Fibroblast of villous mesenchyme (primary cell): ENCODE data around the gene SH3BGR. TPM values are rescaled to one million over a fixed set of nuclear protein-coding genes. Genes with fewer than 3 reads are reported as not detected.

Experiments
- DNase-seq: peaks from one replicate; pipeline ENCODE4 v3.0.0-alpha.2; 2010; ENCODE audit warnings: low read depth
- H3K4me3 ChIP-seq: 2 replicates; pipeline ENCODE4 v1.5.1; 2011; ENCODE audit warnings: low read depth, mild to moderate bottlenecking, low read length
- CTCF ChIP-seq: IDR thresholded peaks from 2 replicates; pipeline ENCODE4 v1.5.1; 2012; ENCODE audit warnings: low read depth, mild to moderate bottlenecking, low read length; ENCODE audit not compliant: insufficient read depth
- total RNA-seq: library from RNA; depleted of rRNA; stranded (reverse); fragments of >200 nt; gene quantifications from 2 replicates; pipeline ENCODE4 v1.2.3, GENCODE V29; 2012

SH3BGR gene
- total RNA-seq, 1 donor: 2.2 TPM

GRCh38 chr21:39519835-39520234 is 68.1 kb downstream of the SH3BGR start:
- TF ChIP-seq CTCF: no peak
- no peak for DNase-seq
- no peak overlapping the region for H3K4me3 ChIP-seq

- TF ChIP-seq CTCF: no peak
- no peak for DNase-seq
- H3K4me3 ChIP-seq: no peak overlapping the region
Observed at GRCh38 chr21:39523399-39523798, 71.6 kb downstream of the SH3BGR start.

GRCh38 chr21:39523915-39524314 is 72.1 kb downstream of the SH3BGR start:
- H3K4me3 ChIP-seq: no peak overlapping the region
- DNase-seq: no peak
- no peak for TF ChIP-seq CTCF

- TF ChIP-seq CTCF: no peak
- no peak overlapping the region for H3K4me3 ChIP-seq
Observed at GRCh38 chr21:39525129-39525528, 73.4 kb downstream of the SH3BGR start.

GRCh38 chr21:39525601-39526000 is 73.8 kb downstream of the SH3BGR start:
- DNase-seq: no peak
- no peak for TF ChIP-seq CTCF
- H3K4me3 ChIP-seq: no peak overlapping the region

More at GRCh38 chr21:39525129-39525528, 73.4 kb downstream of the SH3BGR start:
- no peak for DNase-seq

GRCh38 chr21:39527067-39527595 is 75.4 kb downstream of the SH3BGR start:
- no peak for TF ChIP-seq CTCF
- no peak for DNase-seq
- H3K4me3 ChIP-seq: no peak overlapping the region

GRCh38 chr21:39527664-39528381 is 76.1 kb downstream of the SH3BGR start:
- no peak for DNase-seq
- TF ChIP-seq CTCF: no peak
- no peak overlapping the region for H3K4me3 ChIP-seq
